DOHH2 (cell line): Measurements from ENCODE around the gene FAM32A.

Source experiments
- H3F3A ChIP-seq: fragments of 200-600 bp; sonication (generic), shearing (Covaris generic); 2 replicates; pipeline ENCODE4 v1.6.0; 2016; ENCODE audit warnings: antibody characterized with exemption, mild to moderate bottlenecking; ENCODE audit not compliant: control insufficient read depth, insufficient read depth
- H3K27ac ChIP-seq: fragments of 200-600 bp; sonication (generic); 2 replicates; pipeline ENCODE4 v1.5.1; 2014; ENCODE audit warnings: low read depth, mild to moderate bottlenecking, low read length, moderate library complexity
- H3K27me3 ChIP-seq: fragments of 200-600 bp; sonication (generic); 2 replicates; pipeline ENCODE4 v1.6.1; 2014; ENCODE audit warnings: mild to moderate bottlenecking, low read length, mixed read lengths; ENCODE audit not compliant: control insufficient read depth
- H3K36me3 ChIP-seq: fragments of 200-600 bp; sonication (generic); 2 replicates; pipeline ENCODE4 v1.6.1; 2014; ENCODE audit warnings: mild to moderate bottlenecking, low read length, moderate library complexity, mixed read lengths; ENCODE audit not compliant: control insufficient read depth
- H3K4me1 ChIP-seq: fragments of 200-600 bp; sonication (generic); 2 replicates; pipeline ENCODE4 v1.6.1; 2014; ENCODE audit warnings: mild to moderate bottlenecking, low read length, mixed read lengths; ENCODE audit not compliant: control insufficient read depth
- H3K4me2 ChIP-seq: fragments of 200-600 bp; sonication (generic); 2 replicates; pipeline ENCODE4 v1.6.0; 2014; ENCODE audit warnings: mild to moderate bottlenecking, low read length, moderate library complexity
- H3K4me3 ChIP-seq: fragments of 200-600 bp; sonication (generic); 2 replicates; pipeline ENCODE4 v1.5.1; 2014; ENCODE audit warnings: mild to moderate bottlenecking, low read length, mixed read lengths
- H3K79me2 ChIP-seq: fragments of 200-600 bp; sonication (generic); 2 replicates; pipeline ENCODE4 v1.6.1; 2014; ENCODE audit warnings: mild to moderate bottlenecking, low read length, mixed read lengths; ENCODE audit not compliant: control insufficient read depth
- H3K9me2 ChIP-seq: fragments of 200-600 bp; sonication (generic); replicated peaks from 2 replicates; pipeline ENCODE4 v1.6.1; 2014; ENCODE audit warnings: mild to moderate bottlenecking, low read length, mixed read lengths; ENCODE audit not compliant: control insufficient read depth
- H3K9me3 ChIP-seq: fragments of 200-600 bp; sonication (generic); 2 replicates; pipeline ENCODE4 v1.6.1; 2014; ENCODE audit warnings: antibody characterized with exemption, low read length, mixed read lengths; ENCODE audit not compliant: control insufficient read depth, insufficient read depth
- H4K20me1 ChIP-seq: fragments of 200-600 bp; sonication (generic); 2 replicates; pipeline ENCODE4 v1.6.0; 2014; ENCODE audit warnings: low read depth, mild to moderate bottlenecking, antibody characterized with exemption, low read length, moderate library complexity; ENCODE audit not compliant: control insufficient read depth, insufficient read depth
- CTCF ChIP-seq: fragments of 200-600 bp; sonication (generic); IDR thresholded peaks from one replicate; pipeline ENCODE4 v1.5.1; 2014; ENCODE audit warnings: antibody characterized with exemption, mild to moderate bottlenecking, low read depth, low read length; ENCODE audit not compliant: poor library complexity, severe bottlenecking
- EZH2phosphoT487 ChIP-seq: fragments of 200-600 bp; sonication (generic); IDR thresholded peaks from 2 replicates; pipeline ENCODE4 v1.6.1; 2017; ENCODE audit warnings: borderline replicate concordance, mild to moderate bottlenecking, antibody characterized with exemption, low read length, moderate library complexity, mixed read lengths

Gene FAM32A

GRCh38 chr19:16143399-16144215 is 41.6 kb upstream of the FAM32A start, which contains the start of gene HSH2D:
Gene HSH2D (plus strand): TSS chr19:16143685. CDS start chr19:16148751, 5,066 bp downstream.
- H3K4me3 ChIP-seq = peak within 1 kb of the TSS; percentile 94
- no peaks in the 10 kb centered on the region for H3K9me2 ChIP-seq
- peaks cover 36% of the 10 kb centered on the region for H3K36me3 ChIP-seq
- H3K27ac ChIP-seq = peak within 1 kb of the TSS; percentile 95
- 0 out of 2 replicates have a peak, but pooled peaks cover 5% of the 10 kb centered on the region for H4K20me1 ChIP-seq
- no peaks in the 10 kb centered on the region for H3K27me3 ChIP-seq
- TF ChIP-seq EZH2phosphoT487 (no peak), CTCF (no peak)
- peaks cover 77% of the 10 kb centered on the region for H3K4me1 ChIP-seq
- peaks cover 51% of the 10 kb centered on the region for H3K79me2 ChIP-seq
- H3F3A ChIP-seq = peaks cover 25% of the 10 kb centered on the region
- H3K9me3 ChIP-seq = no peaks in the 10 kb centered on the region
- H3K4me2 ChIP-seq = peak within 1 kb of the TSS; percentile 93

GRCh38 chr19:16144216-16144581 is 41.0 kb upstream of the FAM32A start:
- Histone ChIP-seq H3K36me3 (peaks cover 42% of the 10 kb centered on the region), H3K27me3 (no peaks in the 10 kb centered on the region), H3F3A (peaks cover 27% of the 10 kb centered on the region), H3K4me1 (peaks cover 83% of the 10 kb centered on the region), H4K20me1 (0 out of 2 replicates have a peak, but pooled peaks cover 5% of the 10 kb centered on the region), H3K4me3 (peak overlapping the region; percentile 94), H3K27ac (peak overlapping the region; percentile 95), H3K4me2 (peak overlapping the region; percentile 93), H3K79me2 (peaks cover 57% of the 10 kb centered on the region), H3K9me2 (no peaks in the 10 kb centered on the region), H3K9me3 (no peaks in the 10 kb centered on the region)
- no peak for TF ChIP-seq EZH2phosphoT487
- TF ChIP-seq CTCF = no peak

GRCh38 chr19:16146112-16146511 is 39.1 kb upstream of the FAM32A start:
- H4K20me1 ChIP-seq = 0 out of 2 replicates have a peak, but pooled peaks cover 5% of the 10 kb centered on the region
- H3K27me3 ChIP-seq = no peaks in the 10 kb centered on the region
- peak overlapping the region; percentile 95 for H3K27ac ChIP-seq
- H3F3A ChIP-seq = peaks cover 35% of the 10 kb centered on the region
- no peaks in the 10 kb centered on the region for H3K9me3 ChIP-seq
- peaks cover 83% of the 10 kb centered on the region for H3K4me1 ChIP-seq
- H3K4me3 ChIP-seq = peak overlapping the region; percentile 94
- TF ChIP-seq CTCF = no peak
- no peak for TF ChIP-seq EZH2phosphoT487
- H3K9me2 ChIP-seq = no peaks in the 10 kb centered on the region
- peak overlapping the region; percentile 93 for H3K4me2 ChIP-seq
- peaks cover 61% of the 10 kb centered on the region for H3K36me3 ChIP-seq
- peaks cover 74% of the 10 kb centered on the region for H3K79me2 ChIP-seq
